ENCODE results near the gene DAAM1.

Gene DAAM1

DNA sequence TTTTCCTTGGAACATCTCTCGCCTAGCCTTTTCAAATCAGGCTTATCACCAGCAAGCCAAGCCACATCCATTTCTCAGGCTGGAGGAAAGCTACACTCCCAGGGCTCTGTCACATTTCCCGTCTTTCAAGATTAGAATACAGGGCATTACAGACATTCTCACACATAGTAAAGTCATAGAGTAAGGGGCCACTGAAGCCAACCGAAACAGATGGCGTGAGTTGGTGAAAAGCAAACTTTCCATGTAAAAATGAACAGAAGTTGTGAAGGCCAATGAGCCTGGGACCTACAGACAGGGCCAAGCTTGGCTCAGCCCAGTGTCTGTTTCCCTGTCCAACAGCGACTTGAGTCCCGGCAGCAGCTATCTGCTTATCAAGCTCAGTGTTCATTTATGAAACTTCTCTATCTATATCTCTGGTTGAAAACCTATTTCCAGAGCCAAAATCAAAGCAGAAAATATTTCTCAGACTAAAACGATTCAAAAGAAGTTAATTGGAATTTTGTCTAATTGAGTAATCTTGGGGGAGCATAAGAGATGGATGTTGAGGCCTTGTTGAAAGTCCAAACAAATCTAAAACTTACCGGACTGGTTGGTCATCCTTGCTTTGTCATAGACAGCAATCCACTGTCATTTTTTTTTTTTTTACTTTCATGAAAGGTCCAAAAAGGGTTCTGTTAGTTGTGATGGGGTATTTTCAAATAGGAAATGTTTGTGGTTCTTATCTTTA, 105.6 kb downstream of the DAAM1 start:
- no peak for DNase-seq

DNA sequence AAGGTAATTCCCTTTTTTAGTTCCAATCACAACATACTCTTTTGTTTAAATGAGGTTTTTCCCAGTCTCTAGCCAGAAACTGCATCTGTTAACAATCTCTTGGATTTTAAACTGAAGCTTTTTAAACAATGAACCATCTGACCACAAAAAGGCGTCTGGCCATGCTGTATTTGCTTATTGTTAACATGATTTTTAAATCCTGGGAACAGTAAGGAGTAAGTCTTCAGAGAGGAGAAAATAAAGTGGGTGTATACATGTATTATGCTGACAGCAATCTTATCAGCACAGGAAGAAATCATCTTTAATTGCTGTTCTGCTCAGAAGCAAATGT, 106.2 kb downstream of the DAAM1 start:
- DNase-seq: no peak

DNA sequence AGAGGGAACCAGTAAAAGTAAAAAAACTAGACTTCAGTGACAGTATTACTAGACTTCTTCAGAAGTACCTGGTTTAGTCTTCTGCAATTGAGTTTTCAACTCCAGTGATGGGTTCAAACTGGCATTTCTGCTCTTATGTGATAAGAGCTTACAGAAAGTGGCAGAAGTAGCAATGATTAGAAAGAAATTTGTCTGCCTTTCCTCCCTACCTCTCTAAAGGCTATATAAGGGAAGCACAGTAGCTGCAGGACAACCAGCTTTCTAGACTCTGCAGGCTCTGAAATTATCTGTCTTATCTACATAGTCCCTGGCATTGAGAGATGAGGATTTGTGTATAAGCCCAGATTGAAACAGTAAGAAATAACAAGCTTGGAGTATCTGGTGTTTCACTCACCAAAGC, 107.5 kb downstream of the DAAM1 start:
- no peak for DNase-seq

DNA sequence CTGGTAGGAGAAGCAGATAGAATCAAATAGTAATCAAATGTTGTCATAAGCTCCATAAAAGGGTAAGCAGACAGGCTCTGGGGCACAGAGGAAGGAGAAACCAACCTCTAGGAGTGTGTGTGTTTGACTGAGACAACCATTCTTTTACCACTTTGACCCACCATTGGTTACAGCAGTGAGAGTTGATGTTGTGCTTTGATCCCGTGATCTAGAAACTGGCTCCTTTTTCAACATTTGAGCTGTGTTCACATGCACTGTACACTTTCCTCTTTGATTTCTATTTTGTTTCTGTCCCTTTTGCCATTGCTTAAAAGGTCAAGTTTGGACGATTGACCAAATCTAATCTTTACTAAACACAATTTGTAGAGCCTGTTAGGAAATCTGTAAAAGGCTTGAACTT, 108.0 kb downstream of the DAAM1 start:
- no peak for DNase-seq

DNA sequence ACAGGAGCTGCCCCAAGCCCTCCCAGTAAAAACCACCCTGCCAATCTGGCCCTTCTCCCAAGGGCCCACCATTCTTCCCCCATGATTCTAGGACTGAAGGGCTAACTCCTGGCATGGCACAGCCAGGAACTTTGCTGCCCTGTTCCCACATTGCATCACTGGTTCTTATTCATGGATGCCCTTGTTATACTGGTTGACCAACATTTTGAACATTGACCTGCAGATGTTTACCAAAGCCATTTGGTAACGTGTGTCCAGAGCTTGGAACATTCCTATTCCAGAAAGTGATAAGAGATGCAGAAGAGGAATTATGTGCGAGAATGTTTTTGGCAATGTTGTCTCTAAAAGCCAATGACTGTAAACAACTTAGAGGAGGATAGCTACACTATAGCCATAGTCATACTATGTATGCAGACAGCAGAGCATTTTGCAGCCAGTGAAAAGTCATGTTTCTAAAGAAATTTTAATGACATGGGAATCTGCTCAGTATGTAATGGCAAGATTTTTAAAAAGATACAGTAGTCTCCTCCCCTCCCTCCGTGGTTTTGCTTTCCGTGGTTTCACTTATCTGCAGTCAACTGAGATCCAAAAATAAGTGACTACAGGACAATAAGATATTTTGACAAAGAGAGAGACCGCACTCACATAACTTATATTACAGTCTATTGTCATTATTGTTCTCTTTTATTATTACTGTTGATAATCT, 108.8 kb downstream of the DAAM1 start:
- no peak for DNase-seq

- no peak for DNase-seq
These were observed 111.3 kb downstream of the DAAM1 start for GRCh38 chr14:59299731-59300130.

DNA sequence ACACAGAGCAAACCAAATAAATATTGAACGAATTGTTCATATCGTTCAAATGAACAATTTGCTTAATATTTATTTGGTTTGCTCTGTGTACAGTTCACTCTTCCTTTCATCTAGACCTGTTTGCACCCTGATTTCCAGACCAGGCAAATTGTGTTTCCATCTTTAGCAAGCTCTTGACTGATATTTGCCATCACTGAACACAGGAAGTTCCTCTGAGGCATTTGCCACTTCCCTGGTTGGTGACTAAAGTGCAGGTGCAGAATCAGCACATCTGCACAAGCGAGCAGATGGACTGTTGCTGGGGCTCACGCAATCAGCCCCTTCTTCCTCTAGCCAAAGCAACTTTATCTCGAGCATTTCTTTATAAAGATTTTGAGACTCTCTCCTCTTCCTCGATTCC, 112.9 kb downstream of the DAAM1 start:
- no peak for DNase-seq

- DNase-seq: no peak
These were observed 113.8 kb downstream of the DAAM1 start for GRCh38 chr14:59302313-59302712.

DNA sequence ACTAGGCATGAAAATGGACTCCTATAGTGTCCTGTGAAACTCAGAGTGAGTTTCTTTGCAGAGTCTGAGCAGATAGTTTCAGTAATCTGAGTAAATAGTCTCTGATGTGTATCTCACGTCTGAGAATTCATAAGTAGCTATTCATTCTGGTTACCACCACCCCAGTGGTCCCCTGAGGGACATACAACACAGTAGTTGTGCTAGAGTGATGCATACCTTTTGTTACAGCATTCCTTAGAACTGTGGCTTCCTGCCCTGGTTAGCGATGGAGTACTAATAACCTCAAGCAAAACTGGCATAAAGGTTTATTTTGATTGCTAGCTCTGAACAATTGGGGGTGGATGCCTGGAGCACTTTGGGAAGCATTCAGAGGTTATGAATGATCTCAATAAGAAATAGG, 114.7 kb downstream of the DAAM1 start:
- no peak for DNase-seq

- no peak for DNase-seq
These were observed 116.8 kb downstream of the DAAM1 start for GRCh38 chr14:59305231-59305630.

DNA sequence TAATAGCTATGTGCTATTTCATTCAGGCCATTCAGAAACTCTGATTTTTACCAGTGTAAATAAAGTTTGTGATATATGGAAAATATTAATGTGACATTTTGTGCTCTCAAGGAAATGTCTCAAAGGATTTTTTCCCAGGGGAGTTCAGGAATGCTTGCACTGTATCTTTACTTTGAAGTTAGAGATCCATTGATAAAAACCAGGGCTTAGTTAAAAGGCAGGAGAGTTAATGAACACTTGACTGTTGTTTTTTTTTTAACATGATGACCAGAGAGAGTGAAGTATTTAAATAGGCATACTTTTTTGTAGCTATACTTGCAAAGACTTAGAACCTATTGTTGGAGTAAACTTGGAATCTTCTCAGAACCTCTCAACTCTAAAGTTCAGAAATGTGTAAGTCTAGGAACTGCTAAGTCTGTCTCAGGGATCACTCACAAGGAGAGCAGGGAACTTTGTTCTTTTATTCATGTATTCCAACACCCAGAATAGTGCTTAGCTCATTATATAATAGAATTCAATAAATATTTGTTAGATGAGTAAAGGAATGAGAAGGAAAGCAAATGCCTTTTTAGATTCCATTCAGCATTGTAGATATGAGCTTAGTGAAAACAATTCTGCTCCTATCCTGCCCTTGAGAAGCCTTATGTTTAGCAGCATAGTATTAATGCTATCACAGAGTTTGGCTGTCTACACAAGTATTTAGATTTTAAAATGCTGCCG, 117.5 kb downstream of the DAAM1 start:
- peak in 1 of 2 experiments; percentile 12 for DNase-seq

DNA sequence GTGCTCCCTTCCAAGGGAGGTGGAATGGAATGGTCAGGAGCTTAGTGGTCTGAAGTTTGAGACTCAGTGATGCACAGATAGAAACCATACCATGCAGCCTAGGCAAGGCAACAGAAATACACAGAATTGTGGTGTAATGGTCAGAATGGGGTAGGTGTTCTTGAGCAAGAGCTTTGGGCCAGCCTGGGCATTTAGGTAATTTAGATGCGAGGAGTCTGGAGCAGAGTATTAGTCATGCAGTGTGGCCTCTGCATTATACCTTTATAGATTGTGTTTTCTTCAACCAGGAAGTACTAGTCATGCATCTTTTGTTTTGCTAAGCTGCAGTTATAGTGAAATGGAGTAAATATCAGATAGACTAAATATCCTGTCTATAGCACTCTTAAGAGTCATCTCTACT, 118.3 kb downstream of the DAAM1 start:
- DNase-seq: peak in 1 of 2 experiments; percentile 22

DNA sequence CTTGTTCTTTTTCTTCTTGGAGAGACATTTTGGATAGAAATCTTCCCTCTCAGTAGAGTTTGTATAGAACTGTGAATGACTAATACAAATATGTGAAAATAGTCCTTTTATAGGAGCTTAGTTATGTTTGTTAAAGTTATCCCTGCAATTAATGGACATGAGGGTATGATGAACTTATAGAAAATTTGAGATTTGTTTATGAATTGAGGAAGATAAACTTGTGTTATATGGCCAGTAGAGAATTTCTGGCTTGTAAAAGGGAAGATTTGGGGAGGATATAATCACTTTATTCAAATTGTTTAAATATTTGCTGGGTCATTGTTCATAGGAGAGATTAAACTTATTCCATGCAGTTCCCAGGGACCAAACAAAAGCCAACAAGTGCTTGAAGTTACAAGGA, 119.6 kb downstream of the DAAM1 start:
- no peak for DNase-seq

GRCh38 chr14:59308673-59309072, 120.2 kb downstream of the DAAM1 start:
- DNase-seq: no peak

- no peak for DNase-seq
These were observed 120.9 kb downstream of the DAAM1 start for GRCh38 chr14:59309291-59309900.

GRCh38 chr14:59310633-59311032, 122.2 kb downstream of the DAAM1 start:
- no peak for DNase-seq

DNA sequence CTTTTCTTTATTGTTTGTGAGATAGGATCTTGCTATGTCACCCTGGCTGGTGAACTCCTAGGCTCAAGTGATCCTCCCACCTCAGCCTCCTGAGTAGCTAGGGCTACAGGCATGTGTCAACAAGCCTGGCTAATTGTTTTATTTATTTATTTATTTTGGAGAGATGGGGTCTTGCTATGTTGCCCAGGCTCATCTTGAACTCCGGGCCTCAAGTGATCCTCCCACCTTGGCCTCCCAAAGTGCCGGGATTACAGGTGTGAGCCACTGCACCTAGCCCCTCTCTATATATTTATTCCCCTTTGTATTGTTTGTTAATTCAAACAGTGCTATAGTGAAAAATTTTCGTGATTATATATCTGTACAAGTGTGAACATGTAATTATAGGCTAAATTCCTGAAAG, 123.3 kb downstream of the DAAM1 start:
- DNase-seq: no peak

- no peak for DNase-seq
These were observed 124.7 kb downstream of the DAAM1 start for GRCh38 chr14:59313144-59313651.

- no peak for DNase-seq
These were observed 125.5 kb downstream of the DAAM1 start for GRCh38 chr14:59313658-59314608.

GRCh38 chr14:59314953-59315599, 126.6 kb downstream of the DAAM1 start:
- DNase-seq: no peak

- DNase-seq: no peak
These were observed 127.8 kb downstream of the DAAM1 start for GRCh38 chr14:59316151-59316830.
